ENCODE data around the gene ACAP3.
"Not testable (repeated sequence)": the region's sequence is repeated elsewhere in the genome, so short reads cannot be mapped to it uniquely, and the experiment has no call there.

Gene ACAP3

GRCh38 chr1:1330366-1331067 is 22.8 kb upstream of the ACAP3 start:
- no peak for DNase-seq (ENCODE audit: low read depth, low spot score)

GRCh38 chr1:1329304-1330210 is 21.8 kb upstream of the ACAP3 start:
- no peak for DNase-seq (ENCODE audit: low read depth, low spot score)

GRCh38 chr1:1328254-1328653 is 20.5 kb upstream of the ACAP3 start:
- no peak for DNase-seq (ENCODE audit: low read depth, low spot score)

GRCh38 chr1:1327291-1327690 is 19.6 kb upstream of the ACAP3 start:
- DNase-seq (ENCODE audit: low read depth, low spot score): no peak

- DNase-seq (ENCODE audit: low read depth, low spot score): no peak
Measured at GRCh38 chr1:1326075-1326605, 18.4 kb upstream of the ACAP3 start.

- DNase-seq (ENCODE audit: low read depth, low spot score): no peak
Measured at GRCh38 chr1:1325288-1326074, 17.8 kb upstream of the ACAP3 start.

- DNase-seq (ENCODE audit: low read depth, low spot score): peak; percentile 59
Measured at GRCh38 chr1:1324524-1325287, 17.0 kb upstream of the ACAP3 start, which contains the start of the genes CPTP and INTS11. TSS of gene CPTP (plus strand) at chr1:1324802. CDS start at chr1:1326911, 2,109 bp downstream. TSS of gene INTS11 (minus strand) at chr1:1324660. CDS start at chr1:1324608, 52 bp downstream.

- no peak for DNase-seq (ENCODE audit: low read depth, low spot score)
Measured at GRCh38 chr1:1324084-1324523, 16.4 kb upstream of the ACAP3 start.

- DNase-seq (ENCODE audit: low read depth, low spot score): no peak
Measured at GRCh38 chr1:1322952-1323351, 15.2 kb upstream of the ACAP3 start.

GRCh38 chr1:1322418-1322817 is 14.7 kb upstream of the ACAP3 start:
- no peak for DNase-seq (ENCODE audit: low read depth, low spot score)

GRCh38 chr1:1321477-1321876 is 13.7 kb upstream of the ACAP3 start:
- DNase-seq (ENCODE audit: low read depth, low spot score): no peak

GRCh38 chr1:1320666-1321448 is 13.1 kb upstream of the ACAP3 start:
- no peak for DNase-seq (ENCODE audit: low read depth, low spot score)

- DNase-seq (ENCODE audit: low read depth, low spot score): no peak
Measured at GRCh38 chr1:1319646-1319941, 11.9 kb upstream of the ACAP3 start.

- DNase-seq (ENCODE audit: low read depth, low spot score): no peak
Measured at GRCh38 chr1:1318777-1319645, 11.3 kb upstream of the ACAP3 start.

- peak; percentile 66 for DNase-seq (ENCODE audit: low read depth, low spot score)
Measured at GRCh38 chr1:1318131-1318652, 10.5 kb upstream of the ACAP3 start.

GRCh38 chr1:1317420-1317819 is 9.7 kb upstream of the ACAP3 start:
- DNase-seq (ENCODE audit: low read depth, low spot score): no peak

GRCh38 chr1:1316199-1316598 is 8.5 kb upstream of the ACAP3 start:
- DNase-seq (ENCODE audit: low read depth, low spot score): not testable (repeated sequence)

GRCh38 chr1:1315435-1315954 is 7.8 kb upstream of the ACAP3 start:
- no peak for DNase-seq (ENCODE audit: low read depth, low spot score)
